HCT116 (cell line): Measurements from ENCODE around the gene GRIK3. TPM values are rescaled to one million over a fixed set of nuclear protein-coding genes. Genes with fewer than 3 reads are reported as not detected.

Experiments used
- ATAC-seq: fragments of 200-7000 bp; cut with Tn5 transposase; 2 replicates; pipeline ENCODE4 v1.9.1; 2020; ENCODE audit warnings: mild to moderate bottlenecking, moderate library complexity
- BruUV-seq: library from RNA; stranded (reverse); fragments of 400-500 nt; replicated peaks from 2 replicates; lab custom pipeline; 2021; lab: Mats Ljungman, UMichigan
- CTCF ChIA-PET: fragments of 300-600 bp; sonication (Branson Sonifier 250); formaldehyde crosslinking; loops from one replicate; lab custom pipeline; 2021; ENCODE audit warnings: antibody characterized with exemption; lab: Charles Lee
- POLR2A ChIA-PET: fragments of 300-600, 350-600 bp; sonication (Branson Sonifier 250); formaldehyde crosslinking; loops from one replicate; lab custom pipeline; 2021; ENCODE audit warnings: antibody characterized with exemption; lab: Charles Lee
- RAD21 ChIA-PET, 2 experiments: fragments of 300-600 bp; sonication (Branson Sonifier 250); formaldehyde crosslinking; loops; one replicate each; lab custom pipeline; 2023; ENCODE audit warnings: low total read pairs in 2 of 2; ENCODE audit not compliant: uncharacterized antibody in 2 of 2, unreplicated experiment in 2 of 2, low non-redundant PET in 1 of 2; lab: Charles Lee
- DNase-seq: peaks from one replicate; pipeline ENCODE4 v3.0.0-alpha.2; 2010; ENCODE audit warnings: low read depth, low spot score
- H2AFZ ChIP-seq: fragments of 200-600 bp; shearing (Covaris generic), sonication (generic); 2 replicates; pipeline ENCODE4 v1.6.1; 2017; ENCODE audit warnings: low read depth, mixed run types, mixed read lengths, antibody characterized with exemption, low read length; ENCODE audit not compliant: poor library complexity, severe bottlenecking
- H3K27ac ChIP-seq: 2 replicates; pipeline ENCODE4 v1.5.1; 2012; ENCODE audit warnings: low read depth, low read length
- H3K27me3 ChIP-seq: fragments of 200-600 bp; sonication (generic); 2 replicates; pipeline ENCODE4 v1.6.1; 2016; ENCODE audit warnings: mixed run types, low read length, mixed read lengths; ENCODE audit not compliant: insufficient read depth
- H3K36me3 ChIP-seq, 2 experiments: fragments of 200-500 bp in 1 of 2; fragments of 200-600 bp in 1 of 2; sonication (Bioruptor generic) in 1 of 2; sonication (generic) in 1 of 2; 2 replicates each; pipeline versions ENCODE4 v1.5.1 to v1.6.1; 2014 to 2016; ENCODE audit warnings: low read length in 2 of 2, inconsistent platforms in 1 of 2, mixed read lengths in 1 of 2, mixed run types in 1 of 2; ENCODE audit not compliant: insufficient read depth in 2 of 2, control insufficient read depth in 1 of 2
- H3K4me1 ChIP-seq, 2 experiments: fragments of 200-600 bp in 1 of 2; sonication (generic) in 1 of 2; 2 replicates each; pipeline versions ENCODE4 v1.5.1 to v1.6.1; 2012 to 2017; ENCODE audit warnings: low read length in 2 of 2, inconsistent platforms in 1 of 2, mild to moderate bottlenecking in 1 of 2, mixed read lengths in 1 of 2, mixed run types in 1 of 2, moderate library complexity in 1 of 2; ENCODE audit not compliant: insufficient read depth in 2 of 2, control insufficient read depth in 1 of 2
- H3K4me2 ChIP-seq: fragments of 200-600 bp; sonication (generic); 2 replicates; pipeline ENCODE4 v1.6.1; 2017; ENCODE audit warnings: mixed run types, low read length, mixed read lengths
- H3K4me3 ChIP-seq, 2 experiments: fragments of 200-600 bp in 1 of 2; sonication (generic) in 1 of 2; replicated peaks in 1 of 2; 2 replicates each; pipeline ENCODE4 v1.5.1; 2011 to 2016; ENCODE audit warnings: low read length in 2 of 2, control low read depth in 1 of 2, low read depth in 1 of 2, mild to moderate bottlenecking in 1 of 2, mixed read lengths in 1 of 2, mixed run types in 1 of 2
- H3K79me2 ChIP-seq: fragments of 200-600 bp; sonication (generic); 2 replicates; pipeline ENCODE4 v1.6.1; 2017; ENCODE audit warnings: mild to moderate bottlenecking, mixed run types, low read length, moderate library complexity, mixed read lengths; ENCODE audit not compliant: insufficient read depth
- H3K9ac ChIP-seq: fragments of 200-600 bp; sonication (generic); 2 replicates; pipeline ENCODE4 v1.6.1; 2016; ENCODE audit warnings: low read length, mixed read lengths
- H3K9me2 ChIP-seq: fragments of 200-600 bp; sonication (generic), shearing (Covaris generic); 2 replicates; pipeline ENCODE4 v1.6.1; 2017; ENCODE audit warnings: mixed run types, mild to moderate bottlenecking, moderate library complexity; ENCODE audit not compliant: insufficient read depth
- H3K9me3 ChIP-seq, 2 experiments: fragments of 200-500 bp in 1 of 2; fragments of 200-600 bp in 1 of 2; sonication (Bioruptor generic) in 1 of 2; sonication (generic) in 1 of 2; 2 replicates each; pipeline ENCODE4 v1.6.1; 2014 to 2017; ENCODE audit warnings: low read length in 2 of 2, mixed read lengths in 2 of 2, inconsistent platforms in 1 of 2, low read depth in 1 of 2, mild to moderate bottlenecking in 1 of 2, mixed run types in 1 of 2, moderate library complexity in 1 of 2; ENCODE audit not compliant: control insufficient read depth in 1 of 2, insufficient read depth in 1 of 2
- H4K20me1 ChIP-seq: fragments of 200-600 bp; sonication (generic), shearing (Covaris generic); 2 replicates; pipeline ENCODE4 v1.6.1; 2017; ENCODE audit warnings: mixed run types, mild to moderate bottlenecking, moderate library complexity; ENCODE audit not compliant: insufficient read depth
- ATF3 ChIP-seq: IDR thresholded peaks from 2 replicates; pipeline ENCODE4 v1.6.1; 2012
- CBX3 ChIP-seq: IDR thresholded peaks from 2 replicates; pipeline ENCODE4 v1.6.1; 2012; ENCODE audit warnings: low read depth
- CTCF ChIP-seq, 3 experiments: fragments of 200-600 bp in 1 of 3; sonication (generic) in 1 of 3; IDR thresholded peaks in 2 of 3; conservative IDR thresholded peaks in 1 of 3; 2 replicates each; pipeline ENCODE4 v1.5.1; 2012 to 2017; ENCODE audit warnings: low read depth in 2 of 3, low read length in 2 of 3, antibody characterized with exemption in 1 of 3, borderline replicate concordance in 1 of 3, control low read depth in 1 of 3, mild to moderate bottlenecking in 1 of 3, mixed read lengths in 1 of 3, mixed run types in 1 of 3, moderate library complexity in 1 of 3; ENCODE audit not compliant: insufficient read depth in 1 of 3
- EGR1 ChIP-seq: IDR thresholded peaks from 2 replicates; pipeline ENCODE4 v1.6.1; 2012; ENCODE audit warnings: low read depth
- EZH2 ChIP-seq: fragments of 200-600 bp; sonication (generic); IDR thresholded peaks from 2 replicates; pipeline ENCODE4 v1.6.1; 2017; ENCODE audit warnings: antibody characterized with exemption, mixed run types
- EZH2phosphoT487 ChIP-seq: fragments of 200-600 bp; IDR thresholded peaks from 2 replicates; pipeline ENCODE4 v1.6.1; 2018; ENCODE audit warnings: antibody characterized with exemption, borderline replicate concordance
- FOSL1 ChIP-seq: IDR thresholded peaks from 2 replicates; pipeline ENCODE4 v1.6.1; 2012; ENCODE audit warnings: low read depth
- JUND ChIP-seq: IDR thresholded peaks from 2 replicates; pipeline ENCODE4 v1.6.1; 2012
- POLR2A ChIP-seq: IDR thresholded peaks from 2 replicates; pipeline ENCODE4 v1.7.0; 2011; ENCODE audit warnings: borderline replicate concordance; ENCODE audit not compliant: insufficient read depth, insufficient read length; ENCODE audit errors: extremely low read depth
- POLR2AphosphoS5 ChIP-seq: IDR thresholded peaks from 2 replicates; pipeline ENCODE4 v1.6.1; 2011; ENCODE audit warnings: mild to moderate bottlenecking, low read depth, low read length, moderate library complexity
- SIN3A ChIP-seq: IDR thresholded peaks from 2 replicates; pipeline ENCODE4 v1.6.1; 2012; ENCODE audit warnings: low read depth
- SP1 ChIP-seq: IDR thresholded peaks from 2 replicates; pipeline ENCODE4 v1.6.1; 2012; ENCODE audit warnings: low read depth
- SRF ChIP-seq: IDR thresholded peaks from 2 replicates; pipeline ENCODE4 v1.6.1; 2012; ENCODE audit warnings: low read depth
- TCF7L2 ChIP-seq: IDR thresholded peaks from 2 replicates; pipeline ENCODE4 v1.7.0; 2011; ENCODE audit warnings: borderline replicate concordance, inconsistent platforms; ENCODE audit not compliant: insufficient read depth, insufficient read length; ENCODE audit errors: extremely low read depth
- YY1 ChIP-seq: IDR thresholded peaks from 2 replicates; pipeline ENCODE4 v1.6.1; 2011; ENCODE audit warnings: low read length, low read depth, moderate library complexity, mild to moderate bottlenecking; ENCODE audit not compliant: insufficient replicate concordance; ENCODE audit errors: extremely low read depth
- ZBTB33 ChIP-seq: IDR thresholded peaks from 2 replicates; pipeline ENCODE4 v1.6.1; 2011; ENCODE audit warnings: mild to moderate bottlenecking, low read length, moderate library complexity; ENCODE audit not compliant: insufficient replicate concordance; ENCODE audit errors: extremely low read depth
- ZFX ChIP-seq: fragments of 450-650 bp; IDR thresholded peaks from 2 replicates; pipeline ENCODE4 v1.6.1; 2017
- ZNF274 ChIP-seq: fragments of 200-500 bp; sonication (Bioruptor generic); IDR thresholded peaks from 2 replicates; pipeline ENCODE4 v1.6.1; 2014; ENCODE audit warnings: mild to moderate bottlenecking, low read depth, low read length, inconsistent platforms
- intact Hi-C: fragments of 100-400 bp; cut with micrococcal nuclease; formaldehyde crosslinking; loops from 2 replicates; pipeline ENCODE4 v1.10.0; 2022
- total RNA-seq: library from RNA; stranded (reverse); gene quantifications from one replicate; pipeline ENCODE4 v1.2.1, GENCODE V29; 2021; ENCODE audit not compliant: unreplicated experiment

The GRIK3 gene
- total RNA-seq, 1 experiment from 2014 or later: not detected

GRCh38 chr1:36778740-36779139, 255.6 kb downstream of the GRIK3 start:
- no peak for ATAC-seq

GRCh38 chr1:36776948-36777831, 257.1 kb downstream of the GRIK3 start:
- intact Hi-C loops: no loop called here

More at GRCh38 chr1:36778740-36779139, 255.6 kb downstream of the GRIK3 start:
- Histone ChIP-seq H4K20me1 (no peaks in the 10 kb centered on the region), H3K36me3 (no peaks in the 10 kb centered on the region), H3K9ac (no peak overlapping the region), H3K4me3 (no peak overlapping the region), H3K79me2 (no peaks in the 10 kb centered on the region), H3K27me3 (peaks cover 32% of the 10 kb centered on the region), H2AFZ (no peak overlapping the region), H3K27ac (no peak overlapping the region)
- RAD21 ChIA-PET: no interaction called here
- TF ChIP-seq YY1: no peak
- no peak for TF ChIP-seq POLR2A
- no peak for TF ChIP-seq ZNF274
- TF ChIP-seq TCF7L2: no peak
- TF ChIP-seq, all 23 proteins: peak for 0
- ChIA-PET POLR2A (no interaction called here), CTCF (no interaction called here)
- intact Hi-C loops: no loop called here
- no peaks in the 10 kb centered on the region for H3K9me2 ChIP-seq
- BruUV-seq: no TSS peak
- no peak for DNase-seq
- no peaks in the 10 kb centered on the region for H3K9me3 ChIP-seq
- H3K4me1 ChIP-seq: no peaks in the 10 kb centered on the region
- no peak overlapping the region for H3K4me2 ChIP-seq

More at GRCh38 chr1:36776948-36777831, 257.1 kb downstream of the GRIK3 start:
- H3K4me2 ChIP-seq: no peak overlapping the region
- BruUV-seq: no TSS peak
- no peaks in the 10 kb centered on the region for H3K79me2 ChIP-seq
- H4K20me1 ChIP-seq: no peaks in the 10 kb centered on the region
- H2AFZ ChIP-seq: no peak overlapping the region
- DNase-seq: no peak
- RAD21 ChIA-PET: no interaction called here
- CTCF ChIA-PET: no interaction called here
- no peak overlapping the region for H3K9ac ChIP-seq
- peaks cover 47% of the 10 kb centered on the region for H3K27me3 ChIP-seq
- H3K27ac ChIP-seq: no peak overlapping the region
- POLR2A ChIA-PET: no interaction called here
- TF ChIP-seq SP1: no peak
- TF ChIP-seq CTCF (IDR thresholded peaks at IDR 0.05 in 2 of 3, conservative IDR thresholded peaks at IDR 0.05 in 1 of 3; ENCODE audit: borderline replicate concordance in 1 of 3, insufficient read depth in 1 of 3, low read depth in 2 of 3, low read length in 2 of 3): no peak
- TF ChIP-seq SIN3A: no peak
- no peak for TF ChIP-seq POLR2A
- TF ChIP-seq JUND: no peak
- TF ChIP-seq ATF3: no peak
- no peak for TF ChIP-seq ZBTB33
- TF ChIP-seq EZH2phosphoT487: no peak
- no peak for TF ChIP-seq EGR1
- no peak for TF ChIP-seq CBX3
- TF ChIP-seq EZH2: no peak
- no peak for TF ChIP-seq ZFX
- TF ChIP-seq FOSL1: no peak
- no peak for TF ChIP-seq POLR2AphosphoS5
- no peak for TF ChIP-seq SRF
- TF ChIP-seq, all 23 proteins: peak for 0
- Histone ChIP-seq H3K9me3 (no peaks in the 10 kb centered on the region), H3K4me1 (no peaks in the 10 kb centered on the region), H3K4me3 (no peak overlapping the region), H3K9me2 (no peaks in the 10 kb centered on the region), H3K36me3 (no peaks in the 10 kb centered on the region)
- ATAC-seq: no peak
